Renal cortex interstitium (tissue), 3 donors: ENCODE measurements around the gene PDCD2. TPM values are rescaled to one million over a fixed set of nuclear protein-coding genes. Genes with fewer than 3 reads are reported as not detected.

Experiments
- polyA plus RNA-seq, 3 donors: library from polyadenylated mRNA; unstranded; fragments of 120-200 nt; gene quantifications; one replicate each; pipeline ENCODE4 v1.2.1, GENCODE V29; 2013; ENCODE audit not compliant: insufficient read length in 3 of 3

The PDCD2 gene
- polyA plus RNA-seq, 3 donors, result 70.7 to 84.3 (median 71.5) TPM

Other genes starting within 250 kb of the PDCD2 start
- 100 to 1,000 TPM; 185 to 233 (median 215) TPM for gene PSMB1, start 31.3 kb downstream of the PDCD2 start, polyA plus RNA-seq
- gene TBP, start 30.3 kb downstream of the PDCD2 start, polyA plus RNA-seq, result 10 to 100 TPM; 20.8 to 28.8 (median 22.9) TPM